Natural killer cell (primary cell): Measurements from ENCODE around the gene ELOF1. TPM values are rescaled to one million over a fixed set of nuclear protein-coding genes. Genes with fewer than 3 reads are reported as not detected.
A peak's percentile ranks its signal among the peaks of the same experiment; 100 is the strongest.

ENCODE experiments used
- ATAC-seq, 3 donors: fragments of 150-1000 bp in 2 of 3; fragments of 200-7000 bp in 1 of 3; cut with Tn5 transposase; 1 replicate in 1 of 3; 2 replicates in 2 of 3; pipeline ENCODE4 v1.10.0; 2021; ENCODE audit warnings: mild to moderate bottlenecking in 2 of 3, moderate library complexity in 2 of 3
- DNase-seq, 2 donors: peaks; one replicate each; pipeline versions ENCODE4 v3.0.0 to v3.0.0-alpha.2; 2013 to 2021; ENCODE audit warnings: mixed read lengths in 1 of 2
- H3K27ac ChIP-seq: one replicate; pipeline ENCODE4 v1.5.1; 2013; ENCODE audit warnings: mild to moderate bottlenecking, low read length
- H3K27me3 ChIP-seq: one replicate; pipeline ENCODE4 v1.6.1; 2013; ENCODE audit warnings: low read length; ENCODE audit not compliant: control insufficient read depth, insufficient read depth
- H3K36me3 ChIP-seq: one replicate; pipeline ENCODE4 v1.6.1; 2013; ENCODE audit warnings: low read length; ENCODE audit not compliant: control insufficient read depth, insufficient read depth
- H3K4me1 ChIP-seq: one replicate; pipeline ENCODE4 v1.6.1; 2013; ENCODE audit warnings: low read length; ENCODE audit not compliant: control insufficient read depth, insufficient read depth
- H3K4me3 ChIP-seq: one replicate; pipeline ENCODE4 v1.5.1; 2013; ENCODE audit warnings: low read length
- H3K9me3 ChIP-seq: one replicate; pipeline ENCODE4 v1.6.1; 2013; ENCODE audit warnings: low read length; ENCODE audit not compliant: control insufficient read depth, insufficient read depth
- H3K27ac Mint-ChIP-seq, 2 donors: one replicate each; pipeline ENCODE4 v1.8.0; 2022; ENCODE audit warnings: mild to moderate bottlenecking in 2 of 2, mixed read lengths in 2 of 2, moderate library complexity in 1 of 2
- H3K27me3 Mint-ChIP-seq, 2 donors: one replicate each; pipeline ENCODE4 v1.8.0; 2022; ENCODE audit warnings: low read depth in 2 of 2, mixed read lengths in 2 of 2
- H3K36me3 Mint-ChIP-seq: one replicate; pipeline ENCODE4 v1.8.0; 2022; ENCODE audit warnings: mixed read lengths
- H3K4me1 Mint-ChIP-seq, 2 donors: one replicate each; pipeline ENCODE4 v1.8.0; 2022; ENCODE audit warnings: mixed read lengths in 2 of 2
- H3K4me3 Mint-ChIP-seq: one replicate; pipeline ENCODE4 v1.8.0; 2022; ENCODE audit warnings: mild to moderate bottlenecking, moderate library complexity, mixed read lengths
- H3K9me3 Mint-ChIP-seq, 2 donors: one replicate each; pipeline ENCODE4 v1.8.0; 2022; ENCODE audit warnings: mixed read lengths in 2 of 2
- CTCF ChIP-seq: fragments of 200-600 bp; IDR thresholded peaks from one replicate; pipeline ENCODE4 v1.8.0; 2022; ENCODE audit warnings: antibody characterized with exemption
- WGBS: methylation state at CpG from one replicate; pipeline ENCODE4 v1.1.7; 2013; ENCODE audit warnings: missing lambda C conversion rate; ENCODE audit not compliant: insufficient coverage; 5-methylcytosine and 5-hydroxymethylcytosine counted together
- intact Hi-C: fragments of 100-400 bp; cut with micrococcal nuclease; formaldehyde crosslinking; loops from one replicate; pipeline ENCODE4 v1.14.2; 2022
- total RNA-seq, 4 donors: library from RNA; stranded (reverse); fragments of 120-200 nt in 1 of 4; gene quantifications; one replicate each; pipeline versions ENCODE4 v1.2.3 to v1.2.4, GENCODE V29; 2013 to 2022

ELOF1 gene
- total RNA-seq, 3 donors from 2014 or later (not counting 1 experiment from before 2014, with no cell fraction given), result 46.4 to 54.2 (median 50.0) TPM

- H3K4me1 Mint-ChIP-seq, result peaks cover 8 to 16% of the 10 kb centered on the region in 2 donors
Observed at GRCh38 chr19:11534538-11534937, 24.5 kb downstream of the ELOF1 start.

GRCh38 chr19:11530432-11530831 is 28.6 kb downstream of the ELOF1 start:
- H3K27me3 Mint-ChIP-seq, result no peaks in the 10 kb centered on the region
- H3K36me3 Mint-ChIP-seq, result no peaks in the 10 kb centered on the region
- H3K9me3 ChIP-seq, result no peaks in the 10 kb centered on the region
- no peak overlapping the region for H3K4me3 ChIP-seq
- ATAC-seq (no peak), DNase-seq (peak in 1 of 2 donors; percentile 51)
- H3K9me3 Mint-ChIP-seq, result no peaks in the 10 kb centered on the region
- H3K27me3 ChIP-seq, result no peaks in the 10 kb centered on the region
- no peak overlapping the region for H3K27ac ChIP-seq
- 24% methylated on average over 9 of the region's 9 CpGs for whole genome bisulfite sequencing
- no peak overlapping the region for H3K4me3 Mint-ChIP-seq
- no peak for TF ChIP-seq CTCF
- no peaks in the 10 kb centered on the region for H3K36me3 ChIP-seq
- H3K27ac Mint-ChIP-seq, result no peak overlapping the region
- H3K4me1 ChIP-seq, result peaks cover 18% of the 10 kb centered on the region
- H3K4me1 Mint-ChIP-seq, result peaks cover 17 to 32% of the 10 kb centered on the region in 2 donors
- intact Hi-C loops, result no loop called here

More at GRCh38 chr19:11534538-11534937, 24.5 kb downstream of the ELOF1 start:
- no peak overlapping the region for H3K27ac ChIP-seq
- H3K27me3 ChIP-seq, result peaks cover 5% of the 10 kb centered on the region
- Mint-ChIP-seq H3K36me3 (no peaks in the 10 kb centered on the region), H3K27ac (peak overlapping the region; percentile 8 to 88), H3K9me3 (no peaks in the 10 kb centered on the region), H3K4me3 (no peak overlapping the region), H3K27me3 (peaks cover 12% of the 10 kb centered on the region in 2 donors)
- H3K36me3 ChIP-seq, result no peaks in the 10 kb centered on the region
- ATAC-seq, result no peak
- H3K9me3 ChIP-seq, result no peaks in the 10 kb centered on the region
- H3K4me3 ChIP-seq, result no peak overlapping the region
- intact Hi-C loops, result no loop called here
- H3K4me1 ChIP-seq, result peaks cover 13% of the 10 kb centered on the region
- no peak for TF ChIP-seq CTCF
- WGBS, result 31% methylated on average over 1 of the region's 1 CpG
- no peak for DNase-seq

- TF ChIP-seq CTCF, result no peak
- H3K4me1 ChIP-seq, result peaks cover 17% of the 10 kb centered on the region
- Mint-ChIP-seq H3K27ac (peak within 1 kb of the TSS; percentile 94 to 95), H3K9me3 (no peaks in the 10 kb centered on the region), H3K4me1 (peaks cover 14 to 22% of the 10 kb centered on the region in 2 donors), H3K4me3 (peak within 1 kb of the TSS; percentile 96), H3K36me3 (no peaks in the 10 kb centered on the region), H3K27me3 (no peaks in the 10 kb centered on the region)
- no peaks in the 10 kb centered on the region for H3K9me3 ChIP-seq
- peak; percentile 89 to 96 for DNase-seq
- peak; percentile 96 to 99 (median 97) for ATAC-seq
- peak within 1 kb of the TSS; percentile 76 for H3K27ac ChIP-seq
- intact Hi-C loops, result loop anchor here (1.0 kb wide), 2 partner anchors 8 to 23 kb away; partner anchors contain the start of gene ZNF653
- H3K4me3 ChIP-seq, result peak within 1 kb of the TSS; percentile 46
- WGBS, result under 1% methylated on average over 47 of the region's 47 CpGs
- no peaks in the 10 kb centered on the region for H3K27me3 ChIP-seq
- H3K36me3 ChIP-seq, result no peaks in the 10 kb centered on the region
Observed at GRCh38 chr19:11528551-11529341, 30.3 kb downstream of the ELOF1 start, which contains the start of gene ECSIT. ECSIT (minus strand) TSS chr19:11529134; CDS start chr19:11519170, 9,964 bp downstream.
